Type B pancreatic cell (in vitro differentiated cells): ENCODE results near the gene FLCN. TPM values are rescaled to one million over a fixed set of nuclear protein-coding genes. Genes with fewer than 3 reads are reported as not detected.

Experiments used
- DNase-seq: peaks from one replicate; pipeline ENCODE4 v3.0.0; 2021; ENCODE audit warnings: mixed read lengths; ENCODE audit not compliant: unreplicated experiment; ENCODE audit errors: extremely low spot score
- H3K27ac Mint-ChIP-seq: 2 replicates; pipeline ENCODE4 v1.8.0; 2021; ENCODE audit warnings: mild to moderate bottlenecking, mixed read lengths
- H3K27me3 Mint-ChIP-seq: 2 replicates; pipeline ENCODE4 v1.8.0; 2021; ENCODE audit warnings: mixed read lengths
- H3K36me3 Mint-ChIP-seq: 2 replicates; pipeline ENCODE4 v1.8.0; 2021; ENCODE audit warnings: mixed read lengths
- H3K4me1 Mint-ChIP-seq: one replicate; pipeline ENCODE4 v1.8.0; 2021; ENCODE audit warnings: mixed read lengths; ENCODE audit not compliant: unreplicated experiment
- H3K4me3 Mint-ChIP-seq: 2 replicates; pipeline ENCODE4 v1.8.0; 2021; ENCODE audit warnings: mild to moderate bottlenecking, mixed read lengths
- H3K9me3 Mint-ChIP-seq: 2 replicates; pipeline ENCODE4 v1.8.0; 2021; ENCODE audit warnings: mixed read lengths
- CTCF ChIP-seq: fragments of 200-600 bp; sonication (generic); conservative IDR thresholded peaks from 2 replicates; pipeline ENCODE4 v1.5.0; 2021; ENCODE audit warnings: antibody characterized with exemption, mild to moderate bottlenecking
- total RNA-seq: library from RNA; stranded (reverse); gene quantifications from 2 replicates; pipeline ENCODE4 v1.2.1, GENCODE V29; 2021; ENCODE audit warnings: low replicate concordance

The FLCN gene
- total RNA-seq, 1 donor from 2014 or later: 55.8 TPM

- Mint-ChIP-seq H3K4me3 (no peak overlapping the region), H3K27ac (no peak overlapping the region), H3K27me3 (no peaks in the 10 kb centered on the region), H3K4me1 (no peaks in the 10 kb centered on the region), H3K36me3 (peaks cover 14% of the 10 kb centered on the region), H3K9me3 (no peaks in the 10 kb centered on the region)
- DNase-seq: no peak
- no peak for TF ChIP-seq CTCF
Measured at GRCh38 chr17:17215575-17215974, 21.4 kb downstream of the FLCN start.

- H3K9me3 Mint-ChIP-seq: no peaks in the 10 kb centered on the region
- H3K27ac Mint-ChIP-seq: no peak overlapping the region
- H3K4me3 Mint-ChIP-seq: no peak overlapping the region
- H3K4me1 Mint-ChIP-seq: no peaks in the 10 kb centered on the region
- H3K36me3 Mint-ChIP-seq: peaks cover 14% of the 10 kb centered on the region
- DNase-seq: no peak
- no peaks in the 10 kb centered on the region for H3K27me3 Mint-ChIP-seq
- TF ChIP-seq CTCF: no peak
Measured at GRCh38 chr17:17214646-17215436, 22.1 kb downstream of the FLCN start.

- no peak for DNase-seq
- no peak for TF ChIP-seq CTCF
- Mint-ChIP-seq H3K27ac (no peak overlapping the region), H3K4me3 (no peak overlapping the region), H3K36me3 (peaks cover 14% of the 10 kb centered on the region), H3K4me1 (no peaks in the 10 kb centered on the region), H3K9me3 (no peaks in the 10 kb centered on the region), H3K27me3 (no peaks in the 10 kb centered on the region)
Measured at GRCh38 chr17:17213775-17214174, 23.2 kb downstream of the FLCN start.

GRCh38 chr17:17207998-17208397 lies 29.0 kb downstream of the FLCN start:
- Mint-ChIP-seq H3K4me3 (no peak overlapping the region), H3K4me1 (no peaks in the 10 kb centered on the region), H3K27me3 (no peaks in the 10 kb centered on the region), H3K9me3 (no peaks in the 10 kb centered on the region), H3K27ac (no peak overlapping the region), H3K36me3 (peaks cover 4% of the 10 kb centered on the region)
- TF ChIP-seq CTCF: no peak
- DNase-seq: no peak

- Mint-ChIP-seq H3K9me3 (no peaks in the 10 kb centered on the region), H3K36me3 (no peaks in the 10 kb centered on the region), H3K4me3 (no peak overlapping the region), H3K4me1 (no peaks in the 10 kb centered on the region), H3K27me3 (no peaks in the 10 kb centered on the region), H3K27ac (no peak overlapping the region)
- no peak for TF ChIP-seq CTCF
- DNase-seq: no peak
Measured at GRCh38 chr17:17206913-17207335, 30.0 kb downstream of the FLCN start.
